ENCODE measurements around the gene LPO. TPM values are rescaled to one million over a fixed set of nuclear protein-coding genes. Genes with fewer than 3 reads are reported as not detected.

Gene LPO
- total and polyA plus RNA-seq, 10 of the 15 experiments (the other 5 are each of a cell fraction or from before 2014, with no cell fraction given), result 0.03 to 0.11 (median 0.06) TPM; not detected in 7

- no peak for TF ChIP-seq BCL3 (IDR thresholded peaks at IDR 0.05; ENCODE audit: borderline replicate concordance, insufficient read depth, low read depth, low read length, poor library complexity, severe bottlenecking)
Measured at GRCh38 chr17:58272367-58273280, 34.2 kb downstream of the LPO start (continued).

GRCh38 chr17:58273453-58274104 lies 35.2 kb downstream of the LPO start:
- H3K4me3 ChIP-seq, result no peak overlapping the region
- in situ Hi-C loops (cut with MboI) (no loop called here), intact Hi-C loops (cut with micrococcal nuclease; ENCODE audit: unreplicated experiment) (no loop called here)
- H3K9me3 ChIP-seq (replicated peaks; ENCODE audit: control insufficient read depth, insufficient read depth, low read length), result no peaks in the 10 kb centered on the region
- POLR2A ChIA-PET, result no interaction called here
- H3K4me2 ChIP-seq (ENCODE audit: control insufficient read depth, insufficient read depth), result no peak overlapping the region
- H3K36me3 ChIP-seq (ENCODE audit: control insufficient read depth in 2 of 2, insufficient read depth in 2 of 2, low read length in 1 of 2), result no peaks in the 10 kb centered on the region
- TF ChIP-seq DPF2 (IDR thresholded peaks at IDR 0.05) (peak; percentile 63; the same call in 1 of the 2 replicates), IKZF1 (conservative IDR thresholded peaks at IDR 0.05) (peak; percentile 51; the same call in 1 of the 2 replicates), JUNB (IDR thresholded peaks at IDR 0.05) (peak; percentile 29; the same call in 1 of the 2 replicates), CBFB (IDR thresholded peaks at IDR 0.05; ENCODE audit: low read depth) (no peak), HDAC6 (IDR thresholded peaks at IDR 0.05; ENCODE audit: unreplicated experiment) (no peak), SMARCA5 (IDR thresholded peaks at IDR 0.05) (0 out of 2 replicates have a peak, but pooled peaks have one; percentile 35), IRF5 (IDR thresholded peaks at IDR 0.05; ENCODE audit: borderline replicate concordance) (no peak), ATF7 (IDR thresholded peaks at IDR 0.05; ENCODE audit: low read depth) (0 out of 2 replicates have a peak, but pooled peaks have one; percentile 11), BCL11A (IDR thresholded peaks at IDR 0.05; ENCODE audit: low read depth, low read length) (0 out of 2 replicates have a peak, but pooled peaks have one; percentile 34), IRF4 (IDR thresholded peaks at IDR 0.05; ENCODE audit: low read depth, low read length) (peak; percentile 53; the same call in 1 of the 2 replicates), RUNX3 (IDR thresholded peaks at IDR 0.05; ENCODE audit: low read length) (peak; percentile 27; the same call in 1 of the 2 replicates), PAX5 (IDR thresholded peaks at IDR 0.05; ENCODE audit: borderline replicate concordance, low read depth, low read length) (peak; percentile 26; the same call in 1 of the 2 replicates), NR2C2 (IDR thresholded peaks at IDR 0.05; ENCODE audit: borderline replicate concordance, control insufficient read depth, insufficient read length, low read depth) (no peak), CREM (IDR thresholded peaks at IDR 0.05; ENCODE audit: low read depth) (peak; percentile 24; the same call in 1 of the 2 replicates)
- BruUV-seq (replicated peaks), result no TSS peak
- no peak overlapping the region for H3K9ac ChIP-seq (ENCODE audit: control insufficient read depth, insufficient read depth, low read length)
- CTCF ChIA-PET, result interaction anchor here (1.6 kb wide), 1 partner anchor 30 kb away, joined by 4 read pairs; no protein-coding TSS in a partner anchor
- H4K20me1 ChIP-seq (ENCODE audit: control insufficient read depth, insufficient read depth), result no peaks in the 10 kb centered on the region
- FAIRE-seq, result no peak
- H3K27me3 ChIP-seq (replicated peaks in 1 of 2; ENCODE audit: control insufficient read depth in 2 of 2, insufficient read depth in 2 of 2, low read length in 1 of 2), result no peaks in the 10 kb centered on the region; a peak in 1 of 4 replicates
- WGBS (ENCODE audit: insufficient coverage, insufficient replicate concordance, low lambda C conversion rate, missing lambda C conversion rate), result under 1% methylated on average over 14 of the region's 15 CpGs
- H3K27ac ChIP-seq (ENCODE audit: control insufficient read depth, insufficient read depth), result no peak overlapping the region
- H3K4me1 ChIP-seq (ENCODE audit: control insufficient read depth, insufficient read depth, low read length), result no peaks in the 10 kb centered on the region; the same call in 1 of the 2 replicates
- no peak for DNase-seq (ENCODE audit: low read depth, low spot score)
- SMC1A ChIA-PET (ENCODE audit: uncharacterized antibody, unreplicated experiment), result no interaction called here
- H3K79me2 ChIP-seq (ENCODE audit: control insufficient read depth, insufficient read depth, low read length), result no peaks in the 10 kb centered on the region
- ATAC-seq, result peak; percentile 60
- no peak overlapping the region for H2AFZ ChIP-seq (ENCODE audit: control insufficient read depth, low read depth, low read length)
- RAD21 ChIA-PET (ENCODE audit: unreplicated experiment), result no interaction called here

Measured in GM12878 (cell line).